ENCODE results near the gene MAPT. TPM values are rescaled to one million over a fixed set of nuclear protein-coding genes. Genes with fewer than 3 reads are reported as not detected.

The MAPT gene
- total RNA-seq, 4 donors from 2014 or later, result 70.3 to 120 (median 82.8) TPM

- in situ Hi-C loops (cut with MboI; ENCODE audit: low sequenced_read_pairs in 4 of 4) (no loop called here), intact Hi-C loops (cut with DNase I; ENCODE audit: low total_unique reads) (no loop called here)
- DNase-seq (no peak), ATAC-seq (no peak)
- Histone ChIP-seq H3K4me3 (no peak overlapping the region), H3K9me3 (no peaks in the 10 kb centered on the region), H3K27ac (no peak overlapping the region), H3K36me3 (no peaks in the 10 kb centered on the region), H3K4me1 (no peaks in the 10 kb centered on the region), H3K27me3 (peaks cover 2 to 5% (median 2%) of the 10 kb centered on the region in 3 donors)
- TF ChIP-seq POLR2A (IDR thresholded peaks at IDR 0.05) (no peak), CTCF (IDR thresholded peaks at IDR 0.05 in 4 of 5, conservative IDR thresholded peaks at IDR 0.05 in 1 of 5) (no peak)
These were observed 30.3 kb upstream of the MAPT start for GRCh38 chr17:45863857-45864654.

GRCh38 chr17:45867171-45867570, 27.2 kb upstream of the MAPT start:
- in situ Hi-C loops (cut with MboI; ENCODE audit: low sequenced_read_pairs in 4 of 4), result no loop called here
- no peak for ATAC-seq

GRCh38 chr17:45867702-45868101, 26.7 kb upstream of the MAPT start:
- no peaks in the 10 kb centered on the region for H3K4me1 ChIP-seq
- no peak overlapping the region for H3K4me3 ChIP-seq
- intact Hi-C loops (cut with DNase I; ENCODE audit: low total_unique reads) (no loop called here), in situ Hi-C loops (cut with MboI; ENCODE audit: low sequenced_read_pairs in 4 of 4) (no loop called here)
- no peaks in the 10 kb centered on the region for H3K9me3 ChIP-seq
- no peaks in the 10 kb centered on the region for H3K36me3 ChIP-seq
- H3K27me3 ChIP-seq, result peaks cover 2 to 5% (median 2%) of the 10 kb centered on the region in 3 donors
- no peak for DNase-seq
- no peak for TF ChIP-seq POLR2A (IDR thresholded peaks at IDR 0.05)
- TF ChIP-seq CTCF (IDR thresholded peaks at IDR 0.05 in 4 of 5, conservative IDR thresholded peaks at IDR 0.05 in 1 of 5), result no peak
- ATAC-seq, result peak in 1 of 2 donors; percentile 28
- H3K27ac ChIP-seq, result no peak overlapping the region

More at GRCh38 chr17:45867171-45867570, 27.2 kb upstream of the MAPT start:
- intact Hi-C loops (cut with DNase I; ENCODE audit: low total_unique reads), result no loop called here
- no peaks in the 10 kb centered on the region for H3K36me3 ChIP-seq
- no peaks in the 10 kb centered on the region for H3K4me1 ChIP-seq
- H3K27me3 ChIP-seq, result peaks cover 2 to 5% (median 2%) of the 10 kb centered on the region in 3 donors
- no peak overlapping the region for H3K27ac ChIP-seq
- no peaks in the 10 kb centered on the region for H3K9me3 ChIP-seq
- DNase-seq, result no peak
- TF ChIP-seq CTCF (IDR thresholded peaks at IDR 0.05 in 4 of 5, conservative IDR thresholded peaks at IDR 0.05 in 1 of 5) (no peak), POLR2A (IDR thresholded peaks at IDR 0.05) (no peak)
- no peak overlapping the region for H3K4me3 ChIP-seq

GRCh38 chr17:45868276-45868675, 26.1 kb upstream of the MAPT start:
- in situ Hi-C loops (cut with MboI; ENCODE audit: low sequenced_read_pairs in 4 of 4) (no loop called here), intact Hi-C loops (cut with DNase I; ENCODE audit: low total_unique reads) (no loop called here)
- H3K4me1 ChIP-seq, result no peaks in the 10 kb centered on the region
- no peak for DNase-seq
- H3K4me3 ChIP-seq, result no peak overlapping the region
- ATAC-seq, result no peak
- H3K27ac ChIP-seq, result no peak overlapping the region
- H3K9me3 ChIP-seq, result no peaks in the 10 kb centered on the region
- TF ChIP-seq CTCF (IDR thresholded peaks at IDR 0.05 in 4 of 5, conservative IDR thresholded peaks at IDR 0.05 in 1 of 5) (no peak), POLR2A (IDR thresholded peaks at IDR 0.05) (no peak)
- H3K27me3 ChIP-seq, result peaks cover 2 to 5% (median 2%) of the 10 kb centered on the region in 3 donors
- H3K36me3 ChIP-seq, result no peaks in the 10 kb centered on the region
